Subcutaneous abdominal adipose tissue (tissue), 5 donors: ENCODE data around the gene HECTD2.
"Not testable (repeated sequence)": the region's sequence is repeated elsewhere in the genome, so short reads cannot be mapped to it uniquely, and the experiment has no call there.

Source experiments
- H3K27ac ChIP-seq: one replicate; pipeline ENCODE4 v1.7.0; 2013; ENCODE audit warnings: low read depth, mild to moderate bottlenecking, inconsistent platforms, low read length, moderate library complexity
- H3K27me3 ChIP-seq, 5 donors: one replicate each; pipeline ENCODE4 v1.7.0; 2013; ENCODE audit warnings: low read length in 5 of 5, inconsistent platforms in 1 of 5; ENCODE audit not compliant: control insufficient read depth in 5 of 5, insufficient read depth in 4 of 5
- H3K36me3 ChIP-seq, 5 donors: one replicate each; pipeline ENCODE4 v1.7.0; 2013; ENCODE audit warnings: low read length in 5 of 5; ENCODE audit not compliant: control insufficient read depth in 5 of 5, insufficient read depth in 5 of 5
- H3K4me1 ChIP-seq, 5 donors: one replicate each; pipeline ENCODE4 v1.7.0; 2013; ENCODE audit warnings: low read length in 5 of 5, mild to moderate bottlenecking in 3 of 5, moderate library complexity in 1 of 5; ENCODE audit not compliant: control insufficient read depth in 5 of 5, insufficient read depth in 5 of 5
- H3K4me3 ChIP-seq, 5 donors: one replicate each; pipeline ENCODE4 v1.7.0; 2013; ENCODE audit warnings: low read length in 5 of 5, low read depth in 1 of 5
- H3K9ac ChIP-seq, 5 donors: one replicate each; pipeline ENCODE4 v1.7.0; 2013; ENCODE audit warnings: low read length in 5 of 5, mild to moderate bottlenecking in 4 of 5, moderate library complexity in 3 of 5
- H3K9me3 ChIP-seq, 5 donors: one replicate each; pipeline ENCODE4 v1.7.0; 2013; ENCODE audit warnings: low read length in 5 of 5; ENCODE audit not compliant: control insufficient read depth in 5 of 5
- donor health status: healthy.
- donor health status: healthy.
- donor health status: healthy.
- donor health status: healthy.
- donor health status: healthy.

Gene HECTD2, protein sequence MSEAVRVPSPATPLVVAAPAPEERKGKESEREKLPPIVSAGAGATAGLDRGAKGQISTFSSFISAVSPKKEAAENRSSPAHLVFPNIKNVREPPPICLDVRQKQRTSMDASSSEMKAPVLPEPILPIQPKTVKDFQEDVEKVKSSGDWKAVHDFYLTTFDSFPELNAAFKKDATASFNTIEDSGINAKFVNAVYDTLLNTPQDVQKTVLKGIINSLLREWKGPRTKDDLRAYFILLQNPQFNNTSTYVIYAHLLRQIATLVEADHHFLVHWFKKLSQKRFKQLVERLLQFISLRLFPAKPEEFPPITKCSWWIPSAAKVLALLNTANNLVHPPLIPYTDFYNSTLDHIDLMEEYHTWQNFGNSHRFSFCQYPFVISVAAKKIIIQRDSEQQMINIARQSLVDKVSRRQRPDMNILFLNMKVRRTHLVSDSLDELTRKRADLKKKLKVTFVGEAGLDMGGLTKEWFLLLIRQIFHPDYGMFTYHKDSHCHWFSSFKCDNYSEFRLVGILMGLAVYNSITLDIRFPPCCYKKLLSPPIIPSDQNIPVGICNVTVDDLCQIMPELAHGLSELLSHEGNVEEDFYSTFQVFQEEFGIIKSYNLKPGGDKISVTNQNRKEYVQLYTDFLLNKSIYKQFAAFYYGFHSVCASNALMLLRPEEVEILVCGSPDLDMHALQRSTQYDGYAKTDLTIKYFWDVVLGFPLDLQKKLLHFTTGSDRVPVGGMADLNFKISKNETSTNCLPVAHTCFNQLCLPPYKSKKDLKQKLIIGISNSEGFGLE

DNA sequence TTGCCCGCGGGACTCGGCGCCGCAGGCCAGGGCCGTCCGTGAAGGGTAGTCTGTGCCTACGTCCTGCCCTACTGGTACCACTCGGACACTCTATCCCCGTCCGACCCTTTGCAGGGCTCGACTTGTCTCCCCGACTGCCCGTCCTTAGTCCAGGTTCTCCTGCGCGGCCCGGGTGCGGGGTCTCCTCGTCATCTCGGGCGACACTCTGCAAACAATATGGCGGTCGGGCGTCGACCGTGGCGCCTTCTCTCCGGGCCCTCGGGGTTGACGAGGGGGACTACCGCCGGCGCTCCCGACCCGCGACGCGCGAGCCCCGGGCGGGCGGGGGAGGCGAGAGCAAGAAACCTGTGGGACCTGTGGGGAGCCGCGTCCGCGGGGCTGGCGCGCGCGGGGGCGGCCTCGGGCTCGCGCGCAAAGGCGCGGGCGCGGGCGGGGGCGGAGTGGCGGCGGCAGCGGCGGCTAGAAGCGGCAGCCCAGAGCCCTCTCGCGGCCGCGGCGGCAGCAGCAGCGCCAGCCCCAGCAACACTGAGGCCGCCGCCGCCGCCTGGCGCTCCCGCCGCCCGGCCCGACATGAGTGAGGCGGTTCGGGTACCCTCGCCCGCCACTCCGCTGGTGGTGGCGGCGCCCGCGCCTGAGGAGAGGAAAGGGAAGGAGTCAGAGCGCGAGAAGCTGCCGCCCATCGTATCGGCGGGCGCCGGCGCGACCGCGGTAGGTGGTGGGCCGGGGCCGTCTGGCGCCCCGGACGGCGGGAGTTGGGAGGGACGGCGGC, at the start of gene HECTD2:
HECTD2 (plus strand) TSS at position 476 of the 769 bp plus-strand sequence; CDS start at position 571, 95 bp downstream.
- H3K9me3 ChIP-seq, result no peaks in the 10 kb centered on the region
- H3K4me3 ChIP-seq, result peak within 1 kb of the TSS; percentile 88 to 98 (median 95)
- H3K4me1 ChIP-seq, result peaks cover 0 to 25% (median 19%) of the 10 kb centered on the region in 5 donors
- no peaks in the 10 kb centered on the region for H3K36me3 ChIP-seq
- peak within 1 kb of the TSS; percentile 95 for H3K27ac ChIP-seq
- peak within 1 kb of the TSS; percentile 87 to 99 (median 94) for H3K9ac ChIP-seq
- no peaks in the 10 kb centered on the region for H3K27me3 ChIP-seq

DNA sequence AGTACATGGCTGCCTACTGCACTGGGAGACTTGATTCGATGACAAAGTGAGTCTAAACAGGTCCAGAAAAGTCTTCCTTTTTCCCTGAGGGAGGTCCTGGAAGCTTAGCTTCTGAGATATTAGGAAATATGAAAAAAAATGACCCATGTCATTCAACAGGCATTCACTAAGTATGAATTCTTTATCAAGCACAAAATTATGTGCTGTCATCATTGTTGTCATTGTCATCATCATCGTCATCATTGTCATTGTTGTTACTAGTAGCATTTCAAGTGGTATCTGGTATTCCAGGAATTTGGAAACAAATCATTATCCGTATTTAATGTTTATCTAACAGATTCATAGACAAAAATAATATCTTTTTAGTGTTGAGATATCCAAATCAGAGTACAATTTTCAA, 49.7 kb upstream of the HECTD2 start:
- Histone ChIP-seq H3K27me3 (no peaks in the 10 kb centered on the region), H3K9ac (no peak overlapping the region), H3K4me1 (no peaks in the 10 kb centered on the region), H3K36me3 (no peaks in the 10 kb centered on the region), H3K27ac (no peak overlapping the region), H3K4me3 (no peak overlapping the region), H3K9me3 (no peaks in the 10 kb centered on the region)

DNA sequence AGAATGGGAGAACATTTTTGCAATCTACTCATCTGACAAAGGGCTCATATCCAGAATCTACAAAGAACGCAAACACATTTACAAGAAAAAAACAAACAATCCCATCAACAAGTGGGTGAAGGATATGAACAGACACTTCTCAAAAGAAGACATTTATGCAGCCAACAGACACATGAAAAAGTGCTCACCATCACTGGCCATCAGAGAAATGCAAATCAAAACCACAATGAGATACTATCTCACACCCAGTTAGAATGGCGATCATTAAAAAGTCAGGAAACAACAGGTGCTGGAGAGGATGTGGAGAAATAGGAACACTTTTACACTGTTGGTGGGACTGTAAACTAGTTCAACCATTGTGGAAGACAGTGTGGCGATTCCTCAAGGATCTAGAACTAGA, 44.6 kb upstream of the HECTD2 start:
- H3K4me1 ChIP-seq, H3K27me3 ChIP-seq, H3K9ac ChIP-seq, H3K36me3 ChIP-seq, H3K27ac ChIP-seq, H3K9me3 ChIP-seq, H3K4me3 ChIP-seq: not testable (repeated sequence)

DNA sequence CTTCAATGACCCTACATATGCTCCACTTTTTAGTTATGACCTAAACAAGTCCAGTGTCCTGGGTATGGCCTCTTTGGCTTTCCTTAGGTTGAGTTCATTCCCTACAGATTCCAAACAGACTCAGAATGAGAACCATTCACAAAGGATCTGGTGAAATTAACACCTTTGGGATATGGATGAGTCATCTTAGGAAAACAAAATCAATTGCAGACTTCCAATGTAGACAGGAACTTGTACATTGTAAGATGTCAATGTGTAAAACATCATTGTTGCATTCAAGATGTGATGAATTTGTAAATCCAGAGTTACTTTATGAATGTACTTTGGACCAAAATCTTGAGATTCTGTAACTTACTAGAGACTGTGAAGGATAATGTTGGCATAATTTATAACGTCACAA, 43.4 kb upstream of the HECTD2 start:
- Histone ChIP-seq H3K27ac (no peak overlapping the region), H3K27me3 (no peaks in the 10 kb centered on the region), H3K36me3 (no peaks in the 10 kb centered on the region), H3K4me1 (no peaks in the 10 kb centered on the region), H3K4me3 (no peak overlapping the region), H3K9ac (no peak overlapping the region), H3K9me3 (no peaks in the 10 kb centered on the region)

DNA sequence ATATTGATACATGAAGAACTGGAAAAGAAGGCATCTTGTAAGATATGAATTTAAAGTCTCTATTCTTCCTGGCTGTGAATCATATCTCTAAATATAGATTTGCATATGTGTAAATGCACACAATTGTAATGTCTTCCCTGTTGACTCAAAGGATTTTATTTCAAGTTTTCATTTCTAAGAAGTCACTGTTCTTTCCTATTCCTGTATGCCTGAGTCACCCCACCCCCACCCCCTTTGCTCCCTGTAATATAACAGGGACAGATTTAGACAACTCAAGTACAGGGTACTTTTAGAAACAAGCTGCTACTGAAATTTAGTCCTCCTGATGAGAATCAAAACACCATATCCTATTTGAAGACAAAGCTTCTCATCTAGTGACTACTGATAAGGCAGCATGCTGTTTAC, 43.0 kb upstream of the HECTD2 start:
- no peak overlapping the region for H3K27ac ChIP-seq
- H3K9ac ChIP-seq, result no peak overlapping the region
- H3K36me3 ChIP-seq, result no peaks in the 10 kb centered on the region
- no peak overlapping the region for H3K4me3 ChIP-seq
- no peaks in the 10 kb centered on the region for H3K27me3 ChIP-seq
- no peaks in the 10 kb centered on the region for H3K4me1 ChIP-seq
- no peaks in the 10 kb centered on the region for H3K9me3 ChIP-seq

DNA sequence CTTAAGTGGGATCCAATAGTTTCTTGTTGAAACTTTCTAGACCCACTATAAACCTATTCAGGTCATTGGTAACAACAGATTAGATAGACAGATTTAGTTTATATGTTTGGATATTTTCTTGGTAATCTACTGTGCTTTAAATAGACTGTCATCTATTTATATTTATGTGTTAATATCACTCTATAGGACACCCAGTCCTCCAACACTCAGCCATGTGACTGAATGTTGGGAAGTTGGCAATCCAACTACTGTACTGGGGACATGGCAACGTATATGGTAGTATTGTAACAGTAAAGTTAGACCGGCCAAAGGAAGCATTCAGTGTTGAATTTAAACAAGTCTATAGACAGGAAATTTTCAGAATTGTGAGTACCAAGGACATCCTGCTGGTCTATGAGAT, 42.6 kb upstream of the HECTD2 start:
- H3K4me1 ChIP-seq, result no peaks in the 10 kb centered on the region
- no peak overlapping the region for H3K4me3 ChIP-seq
- no peak overlapping the region for H3K9ac ChIP-seq
- no peaks in the 10 kb centered on the region for H3K27me3 ChIP-seq
- H3K9me3 ChIP-seq, result no peaks in the 10 kb centered on the region
- no peaks in the 10 kb centered on the region for H3K36me3 ChIP-seq
- H3K27ac ChIP-seq, result no peak overlapping the region

DNA sequence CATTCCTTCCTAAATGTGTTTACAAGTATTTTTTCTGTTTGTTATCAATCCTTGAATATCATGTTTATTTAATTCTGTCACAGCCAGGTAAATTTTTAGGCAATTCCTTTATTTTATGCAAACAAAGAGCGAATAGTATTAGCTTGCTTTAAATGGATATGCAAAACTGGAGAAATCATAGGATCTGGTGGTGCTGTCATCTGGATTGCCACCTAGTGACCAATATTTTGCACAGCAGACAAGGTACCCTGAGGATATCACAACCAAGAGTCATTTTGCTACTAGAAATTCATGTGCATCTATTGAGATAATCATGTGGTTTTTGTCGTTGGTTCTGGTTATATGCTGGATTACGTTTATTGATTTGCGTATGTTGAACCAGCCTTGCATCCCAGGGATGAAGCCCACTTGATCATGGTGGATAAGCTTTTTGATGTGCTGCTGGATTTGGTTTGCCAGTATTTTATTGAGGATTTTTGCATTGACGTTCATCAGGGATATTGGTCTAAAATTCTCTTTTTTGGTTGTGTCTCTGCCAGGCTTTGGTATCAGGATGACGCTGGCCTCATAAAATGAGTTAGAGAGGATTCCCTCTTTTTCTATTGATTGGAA, 40.1 kb upstream of the HECTD2 start:
- H3K36me3 ChIP-seq, H3K27me3 ChIP-seq, H3K4me1 ChIP-seq, H3K27ac ChIP-seq, H3K4me3 ChIP-seq, H3K9ac ChIP-seq: not testable (repeated sequence)
- peaks cover 4 to 20% (median 7%) of the 10 kb centered on the region in 5 donors for H3K9me3 ChIP-seq

DNA sequence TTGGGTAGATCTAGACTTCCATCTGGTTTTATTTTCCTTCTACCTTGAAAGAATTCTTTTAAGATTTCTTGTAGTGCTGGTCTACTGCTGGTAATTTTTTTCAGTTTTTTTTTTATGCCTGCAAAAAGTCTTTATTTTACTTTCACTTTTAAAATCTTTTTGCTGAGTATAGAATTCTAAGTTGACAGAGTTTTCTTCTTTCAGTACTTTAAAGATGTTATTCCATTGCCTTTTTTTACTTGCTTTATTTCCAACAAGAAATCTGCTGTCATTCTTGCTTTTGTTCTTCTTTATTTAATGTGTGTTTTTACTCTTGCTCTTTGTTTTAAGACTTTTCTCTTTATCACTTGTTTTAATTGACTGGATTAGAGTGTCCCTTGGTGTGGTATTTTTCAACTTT, 36.1 kb upstream of the HECTD2 start:
- H3K9ac ChIP-seq, result no peak overlapping the region
- H3K4me3 ChIP-seq, result no peak overlapping the region
- no peaks in the 10 kb centered on the region for H3K27me3 ChIP-seq
- H3K9me3 ChIP-seq, result peaks cover 8 to 32% (median 16%) of the 10 kb centered on the region in 5 donors
- H3K36me3 ChIP-seq, result no peaks in the 10 kb centered on the region
- no peak overlapping the region for H3K27ac ChIP-seq
- H3K4me1 ChIP-seq, result no peaks in the 10 kb centered on the region

DNA sequence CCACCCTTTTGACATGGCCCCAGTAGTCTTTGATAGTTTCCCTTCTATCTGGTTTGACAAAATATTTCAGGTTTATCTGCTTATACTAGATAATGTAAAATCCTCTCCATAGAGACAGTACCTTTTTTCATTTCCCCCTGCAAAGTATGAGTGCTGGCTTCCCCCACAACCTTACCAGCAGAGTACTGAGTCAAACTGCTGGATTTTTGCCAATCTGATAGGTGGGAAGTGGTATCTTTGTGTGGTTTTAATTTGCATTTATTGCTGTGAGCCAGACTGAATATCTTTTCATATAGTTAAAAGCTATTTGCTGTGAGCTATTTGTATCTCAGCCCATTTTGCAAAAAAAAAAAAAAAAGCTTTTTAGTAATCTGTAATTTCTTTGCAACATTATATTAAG, 32.1 kb upstream of the HECTD2 start:
- Histone ChIP-seq H3K27me3 (peaks cover 0 to 2% (median 0%) of the 10 kb centered on the region in 5 donors), H3K9ac (no peak overlapping the region), H3K27ac (no peak overlapping the region), H3K9me3 (peaks cover 8 to 32% (median 16%) of the 10 kb centered on the region in 5 donors), H3K4me3 (no peak overlapping the region), H3K4me1 (no peaks in the 10 kb centered on the region), H3K36me3 (no peaks in the 10 kb centered on the region)
